ENCODE measurements around the gene CIB2. TPM values are rescaled to one million over a fixed set of nuclear protein-coding genes. Genes with fewer than 3 reads are reported as not detected.

Gene CIB2
- total RNA-seq, 1 donor from 2014 or later = 27.6 TPM

GRCh38 chr15:78082743-78083110, 48.5 kb downstream of the CIB2 start:
- DNase-seq (ENCODE audit: low spot score in 2 of 2, unreplicated experiment in 2 of 2) = no peak
- Mint-ChIP-seq H3K4me1 (peaks cover 7% of the 10 kb centered on the region), H3K36me3 (no peaks in the 10 kb centered on the region), H3K27ac (no peak overlapping the region), H3K9me3 (no peaks in the 10 kb centered on the region), H3K27me3 (ENCODE audit: low read depth) (no peaks in the 10 kb centered on the region), H3K4me3 (no peak overlapping the region)
- TF ChIP-seq CTCF (IDR thresholded peaks at IDR 0.05; ENCODE audit: unreplicated experiment) = no peak

- Mint-ChIP-seq H3K27ac (no peak overlapping the region), H3K4me1 (peaks cover 7% of the 10 kb centered on the region), H3K4me3 (no peak overlapping the region), H3K36me3 (no peaks in the 10 kb centered on the region), H3K27me3 (ENCODE audit: low read depth) (no peaks in the 10 kb centered on the region), H3K9me3 (no peaks in the 10 kb centered on the region)
- no peak for TF ChIP-seq CTCF (IDR thresholded peaks at IDR 0.05; ENCODE audit: unreplicated experiment)
- DNase-seq (ENCODE audit: low spot score in 2 of 2, unreplicated experiment in 2 of 2) = no peak
Measured at GRCh38 chr15:78082106-78082742, 49.0 kb downstream of the CIB2 start.

- no peak overlapping the region for H3K4me3 Mint-ChIP-seq
- TF ChIP-seq CTCF (IDR thresholded peaks at IDR 0.05; ENCODE audit: unreplicated experiment) = no peak
- H3K27me3 Mint-ChIP-seq (ENCODE audit: low read depth) = no peaks in the 10 kb centered on the region
- H3K36me3 Mint-ChIP-seq = no peaks in the 10 kb centered on the region
- peaks cover 21% of the 10 kb centered on the region for H3K4me1 Mint-ChIP-seq
- H3K9me3 Mint-ChIP-seq = no peaks in the 10 kb centered on the region
- H3K27ac Mint-ChIP-seq = no peak overlapping the region
- DNase-seq (ENCODE audit: low spot score in 2 of 2, unreplicated experiment in 2 of 2) = no peak
Measured at GRCh38 chr15:78080088-78080460, 51.2 kb downstream of the CIB2 start.

GRCh38 chr15:78079298-78080087, 51.8 kb downstream of the CIB2 start:
- H3K4me3 Mint-ChIP-seq = no peak overlapping the region
- no peaks in the 10 kb centered on the region for H3K27me3 Mint-ChIP-seq (ENCODE audit: low read depth)
- no peaks in the 10 kb centered on the region for H3K9me3 Mint-ChIP-seq
- H3K4me1 Mint-ChIP-seq = peaks cover 20% of the 10 kb centered on the region
- DNase-seq (ENCODE audit: low spot score in 2 of 2, unreplicated experiment in 2 of 2) = no peak
- no peak overlapping the region for H3K27ac Mint-ChIP-seq
- H3K36me3 Mint-ChIP-seq = no peaks in the 10 kb centered on the region
- no peak for TF ChIP-seq CTCF (IDR thresholded peaks at IDR 0.05; ENCODE audit: unreplicated experiment)

GRCh38 chr15:78077871-78078210, 53.4 kb downstream of the CIB2 start:
- DNase-seq (ENCODE audit: low spot score in 2 of 2, unreplicated experiment in 2 of 2) = no peak
- H3K4me1 Mint-ChIP-seq = peaks cover 25% of the 10 kb centered on the region
- no peaks in the 10 kb centered on the region for H3K36me3 Mint-ChIP-seq
- no peaks in the 10 kb centered on the region for H3K9me3 Mint-ChIP-seq
- no peak overlapping the region for H3K27ac Mint-ChIP-seq
- H3K27me3 Mint-ChIP-seq (ENCODE audit: low read depth) = no peaks in the 10 kb centered on the region
- peak overlapping the region; percentile 79 for H3K4me3 Mint-ChIP-seq
- TF ChIP-seq CTCF (IDR thresholded peaks at IDR 0.05; ENCODE audit: unreplicated experiment) = no peak
